Skeletal muscle cell (primary cell): ENCODE measurements around the gene ZMYND12.

ENCODE experiments used
- DNase-seq: peaks from one replicate; pipeline ENCODE4 v3.0.0-alpha.2; 2010; ENCODE audit warnings: low read depth
- H3K4me3 ChIP-seq: 2 replicates; pipeline ENCODE4 v1.5.1; 2011; ENCODE audit warnings: low read depth, mild to moderate bottlenecking, control low read depth, low read length, moderate library complexity

ZMYND12 gene

GRCh38 chr1:42450061-42450460 lies 5.8 kb downstream of the ZMYND12 start:
- no peak for DNase-seq
- H3K4me3 ChIP-seq: no peak overlapping the region

- no peak overlapping the region for H3K4me3 ChIP-seq
- no peak for DNase-seq
Observed at GRCh38 chr1:42449256-42449655, 6.6 kb downstream of the ZMYND12 start.

GRCh38 chr1:42442662-42443061 lies 13.2 kb downstream of the ZMYND12 start:
- DNase-seq: no peak
- no peak overlapping the region for H3K4me3 ChIP-seq

DNA sequence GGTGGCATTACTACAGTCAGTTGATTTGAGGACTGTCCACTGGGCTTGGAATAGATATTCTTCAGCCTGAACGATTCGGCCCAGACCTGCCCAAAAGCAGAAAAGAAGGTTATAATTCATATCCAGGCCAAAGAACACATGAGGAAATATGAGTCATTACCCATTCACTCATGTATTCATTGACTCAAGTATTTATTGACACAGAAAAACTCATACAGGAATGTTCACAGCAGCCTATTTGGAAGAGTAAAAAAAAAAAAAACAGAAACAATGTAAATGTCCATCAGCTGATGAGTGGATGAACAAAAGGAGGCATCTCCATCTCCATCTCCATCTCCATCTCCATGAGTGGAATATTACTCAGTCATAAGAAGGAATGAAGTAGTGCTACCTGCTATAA lies 15.9 kb downstream of the ZMYND12 start:
- no peak for DNase-seq
- no peak overlapping the region for H3K4me3 ChIP-seq

DNA sequence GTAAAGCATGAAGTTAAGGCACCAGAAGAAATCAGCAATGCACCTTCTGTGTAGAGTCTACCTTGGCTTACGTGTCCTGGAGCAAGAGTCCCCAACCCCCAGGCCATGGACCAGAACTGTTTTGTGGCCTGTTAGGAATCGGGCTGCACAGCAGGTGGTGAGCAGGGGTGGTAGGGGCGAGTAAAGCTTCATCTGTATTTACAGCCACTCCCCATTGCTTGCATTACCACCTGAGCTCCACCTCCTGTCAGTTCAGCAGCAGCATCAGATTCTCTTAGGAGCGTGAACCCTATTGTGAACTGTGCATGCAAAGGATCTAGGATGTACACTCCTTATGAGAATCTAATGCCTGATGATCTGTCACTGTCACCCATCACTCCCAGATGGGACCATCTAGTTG lies 21.5 kb downstream of the ZMYND12 start:
- no peak for DNase-seq
- no peak overlapping the region for H3K4me3 ChIP-seq

- no peak overlapping the region for H3K4me3 ChIP-seq
- DNase-seq: no peak
Observed at GRCh38 chr1:42433369-42433768, 22.5 kb downstream of the ZMYND12 start.

GRCh38 chr1:42432714-42433113 lies 23.1 kb downstream of the ZMYND12 start:
- no peak overlapping the region for H3K4me3 ChIP-seq
- DNase-seq: no peak

DNA sequence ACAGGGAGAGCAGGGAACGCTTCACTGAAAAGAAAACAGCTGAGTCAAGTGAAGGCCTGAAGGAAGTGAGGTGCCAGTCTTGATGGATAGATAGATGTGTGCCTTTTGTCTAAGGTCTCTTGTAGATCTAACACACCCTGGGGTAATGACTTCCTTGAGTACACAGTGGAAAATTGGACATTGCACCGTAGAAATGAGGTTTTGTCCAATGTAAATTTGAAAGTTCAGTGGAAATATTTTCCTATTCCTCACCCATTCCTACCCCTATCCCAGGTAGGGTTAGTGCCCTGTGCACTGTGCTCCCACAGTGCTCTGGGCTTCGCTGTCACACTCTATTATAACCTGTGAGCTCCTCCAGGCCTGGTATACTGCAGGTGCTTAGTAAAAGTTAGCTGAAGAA lies 24.3 kb downstream of the ZMYND12 start:
- no peak overlapping the region for H3K4me3 ChIP-seq

GRCh38 chr1:42430286-42431135 lies 25.3 kb downstream of the ZMYND12 start:
- DNase-seq: no peak
- no peak overlapping the region for H3K4me3 ChIP-seq

More for the DNA sequence above, 24.3 kb downstream of the ZMYND12 start:
- no peak for DNase-seq

- H3K4me3 ChIP-seq: no peak overlapping the region
- DNase-seq: no peak
Observed at GRCh38 chr1:42429603-42430002, 26.2 kb downstream of the ZMYND12 start.

- no peak for DNase-seq
- H3K4me3 ChIP-seq: no peak overlapping the region
Observed at GRCh38 chr1:42427240-42427639, 28.6 kb downstream of the ZMYND12 start.

DNA sequence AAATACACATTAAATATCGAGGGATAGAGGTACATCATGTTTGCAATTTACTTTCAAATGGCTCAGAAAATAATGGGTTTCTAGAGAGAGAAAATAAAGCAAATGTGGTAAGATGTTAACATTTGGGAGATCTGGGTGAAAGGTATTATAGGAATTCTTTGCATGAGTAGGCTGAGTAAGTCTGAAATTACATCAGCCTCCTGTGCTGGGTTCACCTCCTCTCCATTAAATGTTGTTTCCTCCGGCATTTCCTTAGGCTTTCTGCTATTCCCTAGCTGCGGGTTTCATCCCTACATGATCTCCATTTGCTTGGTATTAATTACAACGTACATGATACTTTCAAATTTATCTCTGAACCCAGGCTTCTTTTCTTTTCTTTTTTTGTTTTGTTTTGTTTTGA lies 31.6 kb downstream of the ZMYND12 start:
- no peak overlapping the region for H3K4me3 ChIP-seq
- no peak for DNase-seq

GRCh38 chr1:42423681-42424080 lies 32.1 kb downstream of the ZMYND12 start:
- no peak for DNase-seq
- H3K4me3 ChIP-seq: no peak overlapping the region

- DNase-seq: no peak
- H3K4me3 ChIP-seq: no peak overlapping the region
Observed at GRCh38 chr1:42422737-42423136, 33.1 kb downstream of the ZMYND12 start.

DNA sequence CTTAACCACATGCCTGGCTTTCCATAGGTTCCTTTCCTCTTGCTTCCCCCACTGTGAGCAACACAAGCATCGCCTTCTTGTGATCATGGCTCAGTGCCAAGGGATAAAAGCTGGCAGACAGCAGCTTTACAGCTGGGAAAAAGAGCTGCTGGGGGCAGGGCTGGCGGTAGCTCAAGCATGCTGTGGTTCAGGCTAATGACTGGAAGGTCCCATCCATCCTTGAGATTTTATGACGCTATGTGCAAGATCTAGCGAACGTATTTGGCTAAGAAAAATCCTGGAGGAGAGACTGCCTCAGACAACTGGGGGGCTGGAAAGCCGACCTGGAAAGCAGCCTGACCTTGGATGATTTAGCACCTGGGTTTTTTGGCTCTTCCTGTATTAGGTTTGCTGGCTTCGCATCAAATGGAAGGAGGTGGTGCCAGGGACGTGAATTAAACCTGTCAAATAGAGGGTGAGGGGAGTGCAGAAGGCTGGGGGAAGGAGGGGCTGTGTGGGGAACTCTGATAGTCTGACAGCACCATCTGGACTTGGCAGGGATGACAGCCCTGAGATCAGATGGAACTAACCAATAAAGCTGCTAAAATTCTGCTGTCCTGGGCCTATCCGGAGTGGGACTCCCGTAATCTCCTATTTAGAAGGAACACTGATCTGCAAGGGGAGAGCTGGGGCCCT lies 34.8 kb downstream of the ZMYND12 start:
- DNase-seq: peak; percentile 95

GRCh38 chr1:42420121-42420520 lies 35.7 kb downstream of the ZMYND12 start:
- H3K4me3 ChIP-seq: no peak overlapping the region
- DNase-seq: no peak

More for the DNA sequence above, 34.8 kb downstream of the ZMYND12 start:
- no peak overlapping the region for H3K4me3 ChIP-seq

DNA sequence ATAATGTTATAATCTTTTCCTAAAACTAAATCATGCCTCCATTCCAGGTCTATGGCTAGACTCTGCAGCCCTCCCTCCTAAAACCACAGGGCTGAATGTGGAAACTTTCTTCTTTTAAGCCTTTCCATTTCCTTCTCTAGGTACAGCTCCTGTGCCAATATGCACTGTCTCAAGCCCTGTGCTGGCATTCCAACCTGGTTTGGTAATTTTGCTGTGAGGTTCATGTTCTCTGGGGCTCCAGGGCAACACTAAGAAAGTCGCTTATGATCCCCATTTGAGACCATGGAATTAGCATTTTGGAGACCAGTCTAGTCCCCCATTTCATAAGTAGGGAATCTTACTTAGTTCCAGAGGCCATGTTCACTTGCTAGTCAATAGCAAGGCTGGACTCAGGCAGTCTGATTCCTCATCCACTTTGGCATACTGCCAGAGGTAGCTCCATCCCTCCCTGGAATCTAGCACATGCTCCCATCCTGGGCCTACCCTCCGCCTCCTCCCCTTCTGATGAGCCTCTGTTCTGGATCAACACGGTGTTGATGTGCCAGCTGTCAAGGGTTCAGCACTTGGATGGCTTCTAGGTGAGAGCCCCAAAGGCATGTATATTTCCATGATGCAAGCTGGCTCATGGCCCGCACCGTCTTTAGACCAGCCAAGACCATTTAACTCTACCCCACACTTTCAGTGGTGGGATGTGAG lies 36.5 kb downstream of the ZMYND12 start:
- no peak overlapping the region for H3K4me3 ChIP-seq
- no peak for DNase-seq

DNA sequence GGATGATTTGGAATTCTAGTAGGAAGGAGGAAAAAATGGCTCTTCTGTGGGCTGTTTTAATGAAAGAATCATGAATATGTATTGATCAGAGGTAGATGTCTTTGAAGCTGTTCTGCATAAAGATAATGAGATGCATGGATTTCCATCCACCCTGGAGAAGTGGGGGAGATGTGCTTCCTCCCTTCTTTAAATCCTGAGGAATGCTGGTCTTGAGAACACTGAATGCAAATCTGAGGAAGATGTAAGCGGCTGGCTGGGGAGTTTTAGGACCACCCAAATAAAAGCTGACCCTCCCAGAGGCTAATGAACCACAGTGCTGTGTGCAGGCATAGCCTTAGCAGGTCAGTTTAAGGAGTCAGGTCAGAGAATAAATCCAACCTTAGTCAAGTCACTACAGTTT lies 37.3 kb downstream of the ZMYND12 start:
- no peak for DNase-seq
- H3K4me3 ChIP-seq: no peak overlapping the region

DNA sequence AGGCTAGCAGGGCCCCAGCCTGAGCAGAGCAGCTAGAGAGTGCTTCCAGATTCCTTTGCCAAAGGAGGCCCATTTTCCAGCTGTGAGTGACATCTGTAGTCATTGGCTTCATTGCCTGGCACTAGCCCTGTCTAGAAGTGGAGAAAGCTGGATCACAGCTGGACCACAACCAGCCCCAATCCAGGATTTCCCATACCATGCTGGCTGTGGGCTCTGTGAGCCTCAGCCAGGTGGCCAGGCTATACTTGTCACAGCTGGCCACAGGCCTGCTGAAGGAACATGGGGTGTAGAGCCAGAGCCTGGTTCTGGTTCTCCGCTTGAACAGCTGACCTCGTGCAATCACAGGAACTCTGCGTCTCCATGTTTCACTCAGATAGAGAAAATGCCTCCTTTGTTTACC lies 38.7 kb downstream of the ZMYND12 start:
- no peak overlapping the region for H3K4me3 ChIP-seq
- DNase-seq: no peak
